Stimulated activated CD8-positive, alpha-beta memory T cell treated with anti-CD3 and anti-CD28 coated beads, Interleukin-7, amount 100 ng/mL, for 1 hour (primary cell): ENCODE data around the gene ZNF366.

Source experiments
- DNase-seq, 2 donors: peaks; one replicate each; pipeline ENCODE4 v3.0.0-alpha.2; 2020; ENCODE audit warnings: low read depth in 2 of 2

The ZNF366 gene

GRCh38 chr5:72507231-72507906 lies at the start of gene ZNF366:
Gene ZNF366 (minus strand): TSS chr5:72507410. CDS start chr5:72461496, 45,914 bp downstream.
- DNase-seq: no peak

GRCh38 chr5:72556351-72557166 lies 49.3 kb upstream of the ZNF366 start:
- no peak for DNase-seq

- DNase-seq: no peak
Measured at GRCh38 chr5:72555871-72556270, 48.7 kb upstream of the ZNF366 start.

- no peak for DNase-seq
Measured at GRCh38 chr5:72554897-72555296, 47.7 kb upstream of the ZNF366 start.

- DNase-seq: no peak
Measured at GRCh38 chr5:72552041-72552557, 44.9 kb upstream of the ZNF366 start.

- no peak for DNase-seq
Measured at GRCh38 chr5:72550595-72550994, 43.4 kb upstream of the ZNF366 start.

- DNase-seq: no peak
Measured at GRCh38 chr5:72543811-72544210, 36.6 kb upstream of the ZNF366 start.

GRCh38 chr5:72543365-72543764 lies 36.2 kb upstream of the ZNF366 start:
- DNase-seq: no peak

- no peak for DNase-seq
Measured at GRCh38 chr5:72542695-72543094, 35.5 kb upstream of the ZNF366 start.

GRCh38 chr5:72541501-72542225 lies 34.5 kb upstream of the ZNF366 start:
- DNase-seq: no peak

- DNase-seq: no peak
Measured at GRCh38 chr5:72540759-72541438, 33.7 kb upstream of the ZNF366 start.

- no peak for DNase-seq
Measured at GRCh38 chr5:72539726-72540125, 32.5 kb upstream of the ZNF366 start.

- no peak for DNase-seq
Measured at GRCh38 chr5:72539038-72539437, 31.8 kb upstream of the ZNF366 start.

- DNase-seq: no peak
Measured at GRCh38 chr5:72537166-72537565, 30.0 kb upstream of the ZNF366 start.

- DNase-seq: no peak
Measured at GRCh38 chr5:72531496-72532190, 24.4 kb upstream of the ZNF366 start.

GRCh38 chr5:72530196-72530595 lies 23.0 kb upstream of the ZNF366 start:
- no peak for DNase-seq

GRCh38 chr5:72529383-72529782 lies 22.2 kb upstream of the ZNF366 start:
- no peak for DNase-seq

- no peak for DNase-seq
Measured at GRCh38 chr5:72525816-72526215, 18.6 kb upstream of the ZNF366 start.

- no peak for DNase-seq
Measured at GRCh38 chr5:72523960-72524582, 16.9 kb upstream of the ZNF366 start.

GRCh38 chr5:72522607-72523006 lies 15.4 kb upstream of the ZNF366 start:
- DNase-seq: no peak

GRCh38 chr5:72519111-72519510 lies 11.9 kb upstream of the ZNF366 start:
- no peak for DNase-seq
